ENCODE results near the gene CD274. TPM values are rescaled to one million over a fixed set of nuclear protein-coding genes. Genes with fewer than 3 reads are reported as not detected.
"Not testable (repeated sequence)": the region's sequence is repeated elsewhere in the genome, so short reads cannot be mapped to it uniquely, and the experiment has no call there.

The CD274 gene
- total RNA-seq, 4 donors from 2014 or later, result 1.4 to 10.4 (median 6.7) TPM

DNA sequence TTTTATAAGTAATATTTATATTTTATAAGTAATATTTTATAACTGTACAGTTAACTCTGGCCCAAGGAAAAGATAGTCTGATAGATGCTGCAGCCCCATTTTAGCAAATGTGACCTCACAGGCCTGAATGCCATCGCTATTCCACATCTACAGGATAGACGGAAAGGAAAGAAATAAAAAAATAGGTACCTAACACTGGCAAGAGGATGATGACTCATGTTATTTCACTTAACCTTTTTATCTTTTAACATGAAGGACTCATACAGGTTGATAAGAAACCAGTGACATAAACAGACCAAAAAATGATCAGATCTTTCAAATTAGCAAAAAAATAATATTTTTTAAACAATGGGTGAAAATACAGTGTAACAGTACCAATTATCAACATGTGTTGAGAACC lies 2.7 kb downstream of the CD274 start:
- no peak for ATAC-seq (ENCODE audit: low FRiP score)
- TF ChIP-seq, protein P1, sequence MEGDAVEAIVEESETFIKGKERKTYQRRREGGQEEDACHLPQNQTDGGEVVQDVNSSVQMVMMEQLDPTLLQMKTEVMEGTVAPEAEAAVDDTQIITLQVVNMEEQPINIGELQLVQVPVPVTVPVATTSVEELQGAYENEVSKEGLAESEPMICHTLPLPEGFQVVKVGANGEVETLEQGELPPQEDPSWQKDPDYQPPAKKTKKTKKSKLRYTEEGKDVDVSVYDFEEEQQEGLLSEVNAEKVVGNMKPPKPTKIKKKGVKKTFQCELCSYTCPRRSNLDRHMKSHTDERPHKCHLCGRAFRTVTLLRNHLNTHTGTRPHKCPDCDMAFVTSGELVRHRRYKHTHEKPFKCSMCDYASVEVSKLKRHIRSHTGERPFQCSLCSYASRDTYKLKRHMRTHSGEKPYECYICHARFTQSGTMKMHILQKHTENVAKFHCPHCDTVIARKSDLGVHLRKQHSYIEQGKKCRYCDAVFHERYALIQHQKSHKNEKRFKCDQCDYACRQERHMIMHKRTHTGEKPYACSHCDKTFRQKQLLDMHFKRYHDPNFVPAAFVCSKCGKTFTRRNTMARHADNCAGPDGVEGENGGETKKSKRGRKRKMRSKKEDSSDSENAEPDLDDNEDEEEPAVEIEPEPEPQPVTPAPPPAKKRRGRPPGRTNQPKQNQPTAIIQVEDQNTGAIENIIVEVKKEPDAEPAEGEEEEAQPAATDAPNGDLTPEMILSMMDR (IDR thresholded peaks at IDR 0.05), result no peak
- no peak for DNase-seq (ENCODE audit: low spot score)

DNA sequence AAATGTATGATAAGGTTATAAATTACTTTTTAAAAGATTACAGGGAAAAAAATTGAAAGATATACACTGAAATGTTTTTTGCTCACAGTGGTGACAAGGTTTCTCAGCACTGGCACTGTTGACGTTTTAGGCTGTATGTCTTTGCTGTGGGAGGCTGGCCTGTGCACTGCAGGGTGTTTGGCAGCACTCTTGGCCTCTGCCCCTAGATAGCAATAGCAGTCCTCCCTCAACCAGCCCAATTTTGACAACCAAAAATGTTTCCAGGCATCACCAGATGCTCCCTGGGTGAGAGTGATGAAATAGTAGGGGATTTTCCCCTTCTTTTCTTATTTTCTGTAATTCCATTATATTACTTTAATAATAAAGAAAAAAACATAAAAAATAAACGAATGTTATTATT lies 3.3 kb downstream of the CD274 start:
- TF ChIP-seq, protein P1 (IDR thresholded peaks at IDR 0.05), result no peak
- DNase-seq (ENCODE audit: low spot score) (no peak), ATAC-seq (ENCODE audit: low FRiP score) (no peak)

DNA sequence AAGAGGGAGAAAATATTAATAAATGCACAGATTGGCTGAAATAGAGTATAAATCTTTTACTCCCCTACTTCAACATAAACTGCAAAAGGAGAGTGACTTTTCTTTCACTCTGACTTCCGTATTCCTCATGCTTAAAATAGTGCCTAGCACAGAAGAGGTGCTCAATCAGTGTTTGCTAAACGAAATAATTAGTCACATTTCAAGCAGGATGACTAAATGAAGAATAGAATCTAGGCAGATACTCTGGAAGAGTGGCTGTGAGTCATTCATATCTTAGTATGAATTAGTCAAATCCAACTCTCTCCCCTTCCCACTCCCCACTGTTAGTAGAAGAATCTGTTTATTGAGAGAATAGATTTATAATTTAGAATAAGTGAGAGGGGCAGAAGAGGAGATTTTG lies 4.8 kb downstream of the CD274 start:
- TF ChIP-seq, protein P1 (IDR thresholded peaks at IDR 0.05), result no peak
- ATAC-seq (ENCODE audit: low FRiP score) (peak; percentile 68), DNase-seq (ENCODE audit: low spot score) (no peak)

DNA sequence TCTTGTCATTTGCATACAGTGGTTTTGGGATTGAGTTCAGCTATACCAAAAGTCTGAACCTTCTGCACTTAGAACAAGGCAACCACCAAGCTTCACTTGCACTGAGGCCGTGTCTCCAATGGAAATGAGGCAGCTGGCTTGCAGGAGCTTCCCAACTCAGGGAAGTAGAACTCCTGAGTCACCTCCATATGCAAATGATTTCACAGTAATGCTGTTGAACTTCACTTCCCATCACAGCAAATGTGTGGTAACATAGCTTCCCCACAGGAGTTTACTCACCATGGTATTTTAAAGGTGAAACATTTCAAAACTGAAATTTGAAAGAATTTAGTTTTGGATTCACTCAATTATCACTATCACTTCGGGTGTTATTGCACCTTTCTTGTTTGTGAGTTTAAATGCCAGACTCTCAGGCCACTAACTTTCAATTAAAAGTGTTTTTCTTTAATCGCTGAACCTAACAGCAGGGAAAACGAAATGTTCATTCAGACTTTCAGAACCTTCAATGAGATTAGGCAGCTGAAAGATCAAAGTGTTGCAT lies 9.0 kb downstream of the CD274 start:
- ATAC-seq (ENCODE audit: low FRiP score) (peak; percentile 54), DNase-seq (ENCODE audit: low spot score) (no peak)
- TF ChIP-seq, protein P1 (IDR thresholded peaks at IDR 0.05), result no peak

DNA sequence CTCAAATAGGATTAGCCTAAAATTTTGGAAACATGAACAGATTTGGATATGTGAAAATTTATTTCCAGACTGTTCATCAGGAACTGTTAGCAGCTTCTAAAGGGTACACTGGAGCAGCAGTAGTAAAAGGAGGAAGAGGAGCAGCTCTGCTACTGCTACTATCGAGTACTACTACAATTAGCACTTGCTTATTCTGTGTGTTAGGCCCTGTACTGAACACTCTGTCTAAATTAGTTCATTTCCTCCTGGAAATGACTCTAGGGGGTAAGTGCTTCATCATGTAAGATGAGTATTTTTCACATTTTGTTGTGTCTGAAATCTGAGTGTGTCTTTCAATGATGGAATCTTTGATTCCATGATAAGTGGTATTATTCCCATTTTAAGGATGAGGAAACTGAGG lies 9.8 kb downstream of the CD274 start:
- DNase-seq (ENCODE audit: low spot score), result no peak
- TF ChIP-seq, protein P1 (IDR thresholded peaks at IDR 0.05), result no peak
- no peak for ATAC-seq (ENCODE audit: low FRiP score)

DNA sequence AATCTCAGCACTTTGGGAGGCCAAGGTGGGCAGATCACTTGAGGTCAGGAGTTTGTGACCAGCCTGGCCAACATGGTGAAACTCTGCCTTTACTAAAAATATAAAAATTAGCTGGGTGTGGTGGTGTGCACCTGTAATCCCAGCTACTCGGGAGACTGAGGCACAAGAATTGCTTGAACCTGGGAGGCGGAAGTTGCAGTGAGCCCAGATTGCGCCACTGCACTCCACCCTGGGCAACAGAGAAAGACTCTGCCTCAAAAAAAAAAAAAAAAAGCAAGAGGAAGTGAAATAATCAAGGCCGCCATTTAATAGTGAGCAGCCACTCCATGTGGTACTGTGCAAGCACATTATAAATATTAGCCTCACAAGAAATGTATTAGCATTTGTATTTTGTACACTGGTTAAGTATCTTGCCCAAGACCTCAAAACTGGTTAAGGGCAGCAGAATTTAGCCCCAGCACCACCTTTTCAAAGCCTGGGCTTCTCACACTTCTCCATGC lies 14.5 kb downstream of the CD274 start:
- not testable (repeated sequence) for DNase-seq (ENCODE audit: low spot score); ATAC-seq (ENCODE audit: low FRiP score)

DNA sequence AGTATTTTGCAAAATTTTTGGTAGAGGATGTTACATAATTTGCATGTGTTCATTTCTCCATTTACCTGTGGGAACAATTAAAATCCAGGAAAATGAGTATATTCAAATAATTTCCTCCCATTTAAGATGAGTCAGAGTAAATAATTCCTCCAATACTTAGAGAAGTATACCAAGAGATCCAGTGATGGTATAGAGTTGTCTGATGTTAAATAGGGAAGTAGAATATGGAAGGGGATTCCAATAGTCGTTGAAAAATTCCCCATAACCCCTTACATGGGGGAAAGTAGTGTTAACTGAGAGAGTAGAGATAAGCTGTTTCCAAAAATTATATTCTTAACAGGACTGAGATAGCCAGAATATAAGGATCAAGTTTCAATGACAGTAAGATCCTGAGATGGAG lies 15.7 kb downstream of the CD274 start:
- no peak for DNase-seq (ENCODE audit: low spot score)
- TF ChIP-seq, protein P1 (IDR thresholded peaks at IDR 0.05), result no peak
- ATAC-seq (ENCODE audit: low FRiP score), result no peak

All from omental fat pad (tissue), 4 donors.